ENCODE measurements around the gene MTPN.

GRCh38 chr7:136004083-136004482 lies 26.9 kb upstream of the MTPN start:
- TF ChIP-seq POLR2AphosphoS5 (IDR thresholded peaks at IDR 0.05; ENCODE audit: borderline replicate concordance, low read depth, low read length): no peak
- no peak for TF ChIP-seq EZH2 (IDR thresholded peaks at IDR 0.05)
